Measurements from ENCODE around the gene MACROD2. TPM values are rescaled to one million over a fixed set of nuclear protein-coding genes. Genes with fewer than 3 reads are reported as not detected.

The MACROD2 gene
- total and polyA plus RNA-seq, 9 donors, result 3.7 to 25.5 (median 7.8) TPM

GRCh38 chr20:15795305-15796019 is 1800.1 kb downstream of the MACROD2 start:
- Histone ChIP-seq H3K4me3 (no peak overlapping the region), H3K27ac (no peak overlapping the region), H3K36me3 (no peaks in the 10 kb centered on the region), H3K4me1 (ENCODE audit: insufficient read depth) (no peaks in the 10 kb centered on the region), H3K27me3 (no peaks in the 10 kb centered on the region), H3K9me3 (no peaks in the 10 kb centered on the region)
- no peak for DNase-seq
- intact Hi-C loops (cut with DNase I), result no loop called here
- no peak for TF ChIP-seq EP300 (IDR thresholded peaks at IDR 0.05)
- no peak for TF ChIP-seq POLR2A (IDR thresholded peaks at IDR 0.05)
- TF ChIP-seq CTCF (IDR thresholded peaks at IDR 0.05), result no peak
- 89 to 97% (median 96%) methylated on average over 10 of the region's 10 CpGs for WGBS, 3 donors

GRCh38 chr20:15799871-15800270 is 1804.6 kb downstream of the MACROD2 start:
- no peak for TF ChIP-seq CTCF (IDR thresholded peaks at IDR 0.05)
- no peak for TF ChIP-seq EP300 (IDR thresholded peaks at IDR 0.05)
- TF ChIP-seq POLR2A (IDR thresholded peaks at IDR 0.05), result no peak
- no peaks in the 10 kb centered on the region for H3K27me3 ChIP-seq
- H3K9me3 ChIP-seq, result no peaks in the 10 kb centered on the region
- H3K4me1 ChIP-seq (ENCODE audit: insufficient read depth), result no peaks in the 10 kb centered on the region
- intact Hi-C loops (cut with DNase I), result no loop called here
- H3K36me3 ChIP-seq, result no peaks in the 10 kb centered on the region
- DNase-seq, result no peak
- no peak overlapping the region for H3K27ac ChIP-seq
- no peak overlapping the region for H3K4me3 ChIP-seq
- WGBS, 3 donors, result 13 to 20% (median 19%) methylated on average over 2 of the region's 2 CpGs

- H3K36me3 ChIP-seq, result no peaks in the 10 kb centered on the region
- H3K27me3 ChIP-seq, result no peaks in the 10 kb centered on the region
- TF ChIP-seq POLR2A (IDR thresholded peaks at IDR 0.05) (no peak), CTCF (IDR thresholded peaks at IDR 0.05) (no peak), EP300 (IDR thresholded peaks at IDR 0.05) (no peak)
- no peak overlapping the region for H3K27ac ChIP-seq
- intact Hi-C loops (cut with DNase I), result no loop called here
- DNase-seq, result no peak
- H3K4me3 ChIP-seq, result no peak overlapping the region
- H3K9me3 ChIP-seq, result no peaks in the 10 kb centered on the region
- no peaks in the 10 kb centered on the region for H3K4me1 ChIP-seq (ENCODE audit: insufficient read depth)
- WGBS, 3 donors, result 92 to 98% (median 94%) methylated on average over 1 of the region's 1 CpG
Measured at GRCh38 chr20:15802020-15802419, 1806.7 kb downstream of the MACROD2 start.

- no peaks in the 10 kb centered on the region for H3K27me3 ChIP-seq
- 93% methylated on average over 5 of the region's 5 CpGs for WGBS, 3 donors
- H3K4me1 ChIP-seq (ENCODE audit: insufficient read depth), result no peaks in the 10 kb centered on the region
- no peak overlapping the region for H3K4me3 ChIP-seq
- H3K9me3 ChIP-seq, result no peaks in the 10 kb centered on the region
- intact Hi-C loops (cut with DNase I), result no loop called here
- DNase-seq, result no peak
- no peaks in the 10 kb centered on the region for H3K36me3 ChIP-seq
- H3K27ac ChIP-seq, result no peak overlapping the region
- TF ChIP-seq EP300 (IDR thresholded peaks at IDR 0.05) (no peak), CTCF (IDR thresholded peaks at IDR 0.05) (no peak), POLR2A (IDR thresholded peaks at IDR 0.05) (no peak)
Measured at GRCh38 chr20:15805154-15805553, 1809.8 kb downstream of the MACROD2 start.

Measured in ovary (tissue), 9 donors.